GM06990 (cell line): Measurements from ENCODE around the gene PRKCA.

Experiments used
- DNase-seq: peaks from one replicate; pipeline ENCODE4 v3.0.0-alpha.2; 2011; ENCODE audit not compliant: insufficient read length; ENCODE audit errors: extremely low read depth
- H3K27me3 ChIP-seq: replicated peaks from 2 replicates; pipeline ENCODE4 v1.6.0; 2011; ENCODE audit warnings: low read length; ENCODE audit not compliant: control insufficient read depth, insufficient read depth
- H3K36me3 ChIP-seq: 2 replicates; pipeline ENCODE4 v1.5.1; 2011; ENCODE audit warnings: low read length; ENCODE audit not compliant: control insufficient read depth, insufficient read depth
- H3K4me3 ChIP-seq: replicated peaks from 2 replicates; pipeline ENCODE4 v1.5.1; 2011; ENCODE audit warnings: low read depth, mild to moderate bottlenecking, control low read depth, low read length
- CTCF ChIP-seq: IDR thresholded peaks from 2 replicates; pipeline ENCODE4 v1.5.1; 2011; ENCODE audit warnings: low read length, control low read depth, mild to moderate bottlenecking, inconsistent platforms; ENCODE audit not compliant: insufficient read depth, poor library complexity, severe bottlenecking

The PRKCA gene

GRCh38 chr17:66548158-66548557 is 245.7 kb downstream of the PRKCA start:
- H3K4me3 ChIP-seq = no peak overlapping the region
- no peak for DNase-seq
- H3K27me3 ChIP-seq = no peaks in the 10 kb centered on the region
- H3K36me3 ChIP-seq = no peaks in the 10 kb centered on the region
- no peak for TF ChIP-seq CTCF

- no peak for DNase-seq
- Histone ChIP-seq H3K4me3 (no peak overlapping the region), H3K27me3 (no peaks in the 10 kb centered on the region), H3K36me3 (no peaks in the 10 kb centered on the region)
- no peak for TF ChIP-seq CTCF
These were observed 246.4 kb downstream of the PRKCA start for GRCh38 chr17:66548659-66549310.

- TF ChIP-seq CTCF = no peak
- DNase-seq = no peak
- Histone ChIP-seq H3K4me3 (no peak overlapping the region), H3K27me3 (no peaks in the 10 kb centered on the region), H3K36me3 (no peaks in the 10 kb centered on the region)
These were observed 246.9 kb downstream of the PRKCA start for GRCh38 chr17:66549311-66549704.

- TF ChIP-seq CTCF = no peak
- H3K27me3 ChIP-seq = no peaks in the 10 kb centered on the region
- H3K36me3 ChIP-seq = no peaks in the 10 kb centered on the region
- no peak overlapping the region for H3K4me3 ChIP-seq
- DNase-seq = no peak
These were observed 247.4 kb downstream of the PRKCA start for GRCh38 chr17:66549731-66550207.

- no peaks in the 10 kb centered on the region for H3K36me3 ChIP-seq
- no peak for TF ChIP-seq CTCF
- H3K4me3 ChIP-seq = no peak overlapping the region
- H3K27me3 ChIP-seq = no peaks in the 10 kb centered on the region
- no peak for DNase-seq
These were observed 249.4 kb downstream of the PRKCA start for GRCh38 chr17:66551839-66552238.

GRCh38 chr17:66552371-66552770 is 250.0 kb downstream of the PRKCA start:
- Histone ChIP-seq H3K36me3 (no peaks in the 10 kb centered on the region), H3K4me3 (no peak overlapping the region), H3K27me3 (no peaks in the 10 kb centered on the region)
- no peak for DNase-seq
- TF ChIP-seq CTCF = no peak
